HG02885 (cell line): ENCODE data around the gene JPH3.

ENCODE experiments used
- ATAC-seq: cut with Tn5 transposase; IDR thresholded peaks from one replicate; pipeline ENCODE4 v1.9.1; 2021; ENCODE audit warnings: mild to moderate bottlenecking; ENCODE audit not compliant: unreplicated experiment, poor library complexity

Gene JPH3

DNA sequence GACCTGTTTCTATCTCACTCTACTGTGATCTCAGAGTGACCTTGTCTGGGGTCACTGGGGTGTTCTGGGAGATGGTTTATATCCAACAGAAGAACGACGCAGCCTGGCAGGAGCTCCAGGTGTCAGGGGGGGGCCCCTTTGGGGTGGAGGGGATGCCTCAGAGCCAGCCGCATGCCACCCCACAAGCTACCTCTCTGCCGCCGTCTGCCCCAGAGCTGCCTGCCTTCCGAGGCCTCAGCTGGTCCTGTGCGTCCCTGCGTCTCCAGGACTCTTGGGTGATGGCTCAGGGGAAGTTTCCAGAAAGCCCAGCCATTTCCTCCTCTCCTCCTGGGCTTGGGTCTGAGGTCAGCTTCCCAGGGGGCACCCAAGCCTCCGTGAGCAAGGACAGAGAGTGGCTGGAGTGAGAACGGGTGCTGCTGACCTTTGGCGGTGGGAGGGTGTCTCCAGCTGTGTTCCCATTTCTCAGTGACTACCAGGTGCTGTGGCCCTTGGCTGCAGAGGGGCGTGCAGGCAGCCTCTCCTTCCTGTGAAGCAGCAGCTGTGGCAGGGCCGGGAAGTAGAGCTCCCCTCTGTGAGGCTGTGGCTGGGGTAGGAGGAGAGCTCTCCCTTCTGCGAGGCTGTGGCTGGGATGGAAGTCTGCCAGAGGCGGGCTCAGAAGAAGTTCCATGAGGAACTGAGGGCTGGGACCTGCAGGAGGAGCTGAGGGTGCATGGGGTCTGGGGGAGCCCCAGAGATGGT lies 19.8 kb downstream of the JPH3 start:
- no peak for ATAC-seq

DNA sequence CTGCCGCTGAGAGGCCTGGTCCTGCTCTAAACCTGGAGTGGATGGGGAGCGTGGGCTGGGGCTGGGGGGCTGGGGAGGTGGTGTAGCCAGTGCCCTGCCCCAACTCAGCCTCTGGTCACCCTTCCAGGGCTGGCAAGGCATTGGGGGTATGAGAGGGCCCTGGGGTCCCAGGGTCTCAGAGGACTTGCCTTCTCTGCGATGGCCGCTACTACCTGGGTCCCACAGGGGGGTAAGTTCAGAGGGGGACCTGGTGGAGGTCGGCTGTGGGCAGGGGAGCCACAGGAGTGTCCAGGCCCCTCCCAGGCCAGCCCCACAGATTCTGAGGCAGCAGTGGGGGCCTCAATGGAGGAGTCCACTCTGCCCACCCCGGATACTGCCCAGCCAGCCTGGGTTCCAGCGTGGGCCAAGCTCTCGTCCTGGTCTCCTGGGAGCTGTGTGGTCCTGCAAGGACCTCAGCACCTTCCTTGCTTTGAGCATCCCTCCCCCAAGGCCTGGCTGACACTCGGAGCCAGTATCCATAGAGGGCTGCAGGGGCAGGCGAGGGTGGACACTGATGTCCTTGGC lies 20.5 kb downstream of the JPH3 start:
- no peak for ATAC-seq

- ATAC-seq = no peak
Measured at GRCh38 chr16:87625241-87625797, 23.0 kb downstream of the JPH3 start.

- no peak for ATAC-seq
Measured at GRCh38 chr16:87626401-87626800, 24.1 kb downstream of the JPH3 start.

GRCh38 chr16:87626905-87627304 lies 24.6 kb downstream of the JPH3 start:
- no peak for ATAC-seq

GRCh38 chr16:87627542-87628245 lies 25.4 kb downstream of the JPH3 start:
- ATAC-seq = no peak

- ATAC-seq = no peak
Measured at GRCh38 chr16:87628246-87628923, 26.1 kb downstream of the JPH3 start.

DNA sequence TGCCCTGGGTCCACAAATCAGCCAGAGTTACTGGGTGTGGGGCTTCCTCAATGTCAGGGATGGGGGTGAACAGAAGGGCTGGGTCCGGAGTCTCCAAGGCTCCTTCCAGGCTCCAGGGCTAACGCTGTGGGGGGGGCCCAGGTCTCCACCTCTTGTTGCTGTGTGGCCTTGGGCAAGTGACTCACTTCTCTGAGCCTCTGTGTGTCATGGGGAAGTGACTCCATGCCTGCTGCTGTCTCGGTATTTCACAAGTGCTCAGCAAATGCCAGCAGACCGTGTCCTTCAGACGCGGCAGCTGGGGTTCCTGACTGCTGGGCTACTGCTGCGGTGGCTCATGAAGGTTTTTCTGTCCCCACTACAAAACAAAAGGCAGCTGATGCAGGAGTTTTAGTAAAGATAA lies 26.6 kb downstream of the JPH3 start:
- no peak for ATAC-seq

DNA sequence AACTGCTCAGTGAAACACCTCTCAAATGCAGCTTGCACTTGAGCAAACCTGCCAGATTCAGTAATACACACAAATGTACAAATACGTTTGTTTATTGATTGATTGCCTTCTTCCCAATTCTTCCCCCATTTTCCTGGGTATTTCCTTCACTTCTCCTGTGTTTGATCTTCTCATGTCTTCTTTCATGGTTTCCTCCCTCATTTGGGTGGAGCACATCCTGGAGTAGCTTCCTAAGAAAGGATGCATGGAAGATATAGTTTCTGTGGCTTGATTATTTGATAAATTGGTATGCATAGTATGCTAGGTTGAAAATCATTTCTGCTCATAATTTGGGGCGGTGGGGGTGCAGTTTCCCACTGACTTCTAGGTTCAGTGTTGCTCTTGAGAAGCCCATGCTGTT lies 28.8 kb downstream of the JPH3 start:
- no peak for ATAC-seq

GRCh38 chr16:87634411-87634810 lies 32.1 kb downstream of the JPH3 start:
- no peak for ATAC-seq

- no peak for ATAC-seq
Measured at GRCh38 chr16:87635541-87636049, 33.3 kb downstream of the JPH3 start.

DNA sequence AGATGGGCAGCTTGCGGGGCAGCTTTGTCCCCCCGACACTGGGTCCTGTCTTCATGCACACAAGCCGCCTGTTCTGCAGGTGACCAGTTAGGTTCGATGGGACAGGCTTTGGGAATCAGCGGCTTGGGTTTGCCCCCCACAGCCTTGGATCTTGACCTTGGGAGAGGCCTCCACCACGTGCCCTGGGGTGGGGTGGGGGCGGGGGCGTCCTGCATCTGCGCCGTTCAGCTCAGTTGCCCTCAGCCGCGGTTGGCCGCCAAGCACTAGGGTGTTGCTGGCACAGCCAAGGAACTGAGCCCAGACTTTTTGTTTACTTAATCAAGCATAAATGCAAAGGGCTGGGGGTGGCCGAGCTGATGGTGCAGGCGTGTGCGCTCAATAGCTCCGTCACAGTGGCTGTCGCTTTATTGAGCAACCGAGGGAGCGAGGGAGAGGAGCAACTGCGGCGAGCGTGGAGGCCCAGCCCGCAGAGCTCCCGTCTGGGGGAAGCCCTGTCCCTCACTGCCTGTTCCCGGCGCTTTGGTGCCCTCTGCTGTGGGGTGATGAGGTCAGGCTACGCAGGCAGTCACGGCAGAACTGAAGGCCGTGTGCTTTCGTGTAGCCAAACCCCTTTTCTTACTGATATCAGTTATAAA lies 33.9 kb downstream of the JPH3 start:
- no peak for ATAC-seq

DNA sequence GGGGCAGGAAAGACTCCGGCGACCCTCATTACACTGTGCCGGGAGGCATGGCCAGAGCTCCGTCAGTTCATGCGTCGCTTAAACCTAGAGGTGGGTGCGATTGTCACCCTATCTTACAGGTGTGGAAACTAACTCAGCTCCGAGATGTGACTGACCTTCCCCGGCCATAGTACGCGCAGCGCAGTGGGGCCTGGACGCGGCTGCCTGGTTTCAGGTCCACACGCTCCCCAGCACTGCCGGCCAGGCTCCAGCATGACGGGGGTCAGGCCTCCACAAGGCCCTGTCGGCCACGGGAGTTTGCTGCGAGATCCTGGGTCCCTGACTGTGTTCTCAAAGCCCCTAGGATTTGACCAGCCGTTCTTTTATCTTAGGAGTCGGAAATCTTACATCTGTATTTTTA lies 34.4 kb downstream of the JPH3 start:
- ATAC-seq = no peak

DNA sequence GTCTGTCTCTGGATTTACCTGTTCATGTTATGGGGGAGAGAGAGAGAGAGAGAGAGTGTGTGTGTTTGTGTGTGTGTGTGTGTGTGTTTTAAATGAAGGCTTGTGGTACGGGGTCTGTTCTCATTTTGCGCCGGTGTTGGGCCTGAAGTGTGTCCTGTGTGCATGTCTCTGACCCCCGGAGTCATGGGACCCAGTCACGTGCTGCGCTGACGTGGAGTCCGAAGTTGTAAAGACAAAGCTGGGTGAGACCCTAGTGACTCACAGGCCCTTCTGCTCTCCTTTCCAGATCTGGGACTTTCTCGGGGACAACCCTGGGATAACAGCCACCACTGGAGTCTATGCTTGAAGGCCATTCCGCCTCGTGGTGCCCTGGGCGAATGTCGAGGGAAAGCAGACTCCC lies 35.0 kb downstream of the JPH3 start:
- ATAC-seq = no peak

DNA sequence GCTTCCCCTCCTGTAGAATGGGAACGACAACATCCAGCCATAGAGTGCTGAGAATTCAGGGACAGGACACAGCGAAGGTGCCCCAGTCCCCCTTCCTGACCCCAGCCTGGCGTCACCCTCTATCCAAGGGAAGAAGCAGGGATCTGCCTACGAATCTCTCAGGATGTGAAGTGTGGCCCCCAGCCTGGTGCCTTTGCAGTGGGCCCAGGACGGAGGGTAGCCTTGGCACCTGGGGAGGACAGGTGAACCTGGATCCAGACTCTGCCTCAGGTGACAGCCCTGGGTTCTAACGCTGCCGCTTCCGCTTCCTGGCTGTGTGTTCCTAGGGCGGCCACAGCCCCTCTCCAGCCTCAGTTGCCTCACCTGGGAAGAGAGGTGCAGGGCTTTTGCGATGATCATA lies 36.4 kb downstream of the JPH3 start:
- ATAC-seq = no peak

GRCh38 chr16:87641721-87642120 lies 39.4 kb downstream of the JPH3 start:
- no peak for ATAC-seq

- no peak for ATAC-seq
Measured at GRCh38 chr16:87642491-87642890, 40.2 kb downstream of the JPH3 start.

DNA sequence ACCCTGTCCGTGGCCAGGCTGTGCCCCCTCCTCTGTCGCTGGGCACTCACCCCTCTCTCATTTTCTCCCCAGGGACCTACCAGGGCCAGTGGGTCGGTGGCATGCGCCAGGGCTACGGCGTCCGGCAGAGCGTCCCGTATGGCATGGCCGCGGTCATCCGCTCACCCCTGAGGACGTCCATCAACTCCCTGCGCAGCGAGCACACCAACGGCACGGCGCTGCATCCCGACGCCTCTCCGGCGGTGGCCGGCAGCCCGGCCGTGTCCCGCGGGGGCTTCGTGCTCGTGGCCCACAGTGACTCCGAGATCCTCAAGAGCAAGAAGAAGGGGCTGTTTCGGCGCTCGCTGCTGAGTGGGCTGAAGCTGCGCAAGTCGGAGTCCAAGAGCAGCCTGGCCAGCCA lies 41.9 kb downstream of the JPH3 start:
- ATAC-seq = no peak

DNA sequence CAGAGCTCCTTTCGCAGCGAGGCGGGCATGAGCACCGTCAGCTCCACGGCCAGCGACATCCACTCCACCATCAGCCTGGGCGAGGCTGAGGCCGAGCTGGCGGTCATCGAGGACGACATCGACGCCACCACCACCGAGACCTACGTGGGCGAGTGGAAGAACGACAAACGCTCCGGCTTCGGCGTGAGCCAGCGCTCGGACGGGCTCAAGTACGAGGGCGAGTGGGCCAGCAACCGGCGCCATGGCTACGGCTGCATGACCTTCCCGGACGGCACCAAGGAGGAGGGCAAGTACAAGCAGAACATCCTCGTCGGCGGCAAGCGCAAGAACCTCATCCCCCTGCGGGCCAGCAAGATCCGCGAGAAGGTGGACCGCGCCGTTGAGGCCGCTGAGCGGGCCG lies 42.3 kb downstream of the JPH3 start:
- no peak for ATAC-seq

DNA sequence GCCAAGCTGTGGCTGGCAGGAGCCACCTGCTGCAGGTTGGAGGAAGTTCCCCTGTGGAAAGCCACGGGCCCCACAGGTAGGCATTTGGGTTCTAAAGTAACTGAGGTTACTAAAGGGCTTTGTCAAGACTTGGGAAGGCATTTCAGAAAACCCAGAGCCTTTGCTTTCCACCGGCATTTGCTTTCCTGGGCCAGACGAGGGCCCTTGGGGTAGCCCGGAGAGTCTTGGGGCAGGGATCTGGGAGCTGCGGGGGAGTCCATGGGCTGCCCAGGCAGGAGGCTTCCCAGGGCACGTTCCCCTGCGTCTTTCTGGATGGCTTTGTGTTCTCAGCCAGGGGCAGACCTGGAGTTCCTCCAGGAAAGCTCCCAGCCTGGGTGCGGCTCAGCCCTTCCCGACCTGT lies 43.5 kb downstream of the JPH3 start:
- ATAC-seq = no peak
